ENCODE results near the gene ACAA1. TPM values are rescaled to one million over a fixed set of nuclear protein-coding genes. Genes with fewer than 3 reads are reported as not detected.

Gene ACAA1
- total RNA-seq, 4 donors from 2014 or later, result 123 to 278 (median 204) TPM

DNA sequence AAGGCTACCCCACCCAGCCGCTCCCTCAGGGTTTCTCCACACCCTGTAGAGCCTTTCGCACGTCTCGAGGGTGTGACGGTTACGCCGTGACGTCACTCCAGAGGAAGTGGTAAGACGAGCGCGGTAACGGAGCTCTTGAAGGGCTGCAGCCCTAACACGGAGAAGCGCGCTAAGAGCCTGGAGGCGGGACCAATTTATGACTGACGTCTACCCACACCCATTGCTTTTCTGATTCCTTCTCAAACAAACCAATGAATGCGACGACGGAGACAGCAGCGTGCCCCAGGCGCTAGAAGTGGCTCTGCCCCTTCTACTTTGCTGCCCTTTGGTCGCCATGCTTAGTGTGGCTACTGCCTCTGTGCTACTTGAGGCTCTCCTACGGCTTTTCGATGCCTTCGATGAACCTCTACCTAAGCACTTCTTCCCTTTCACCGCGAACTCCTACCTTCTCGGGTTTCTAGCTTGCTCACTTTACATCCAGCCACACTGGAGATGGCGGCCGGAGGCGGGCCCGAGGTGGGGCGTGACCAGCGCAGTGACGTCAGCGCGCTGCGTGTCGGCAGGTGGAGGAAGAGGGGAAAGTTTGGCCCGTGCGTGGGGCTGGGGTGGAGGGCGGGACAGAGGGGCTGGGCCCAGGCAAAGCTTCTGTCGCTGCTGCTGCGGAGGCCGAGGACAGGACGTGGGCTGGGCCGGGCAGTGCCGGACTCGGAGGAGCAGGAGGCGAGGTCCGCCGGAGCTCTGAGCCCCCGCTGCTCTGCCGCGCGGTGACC, 28.2 kb upstream of the ACAA1 start, which contains the start of gene OXSR1:
Gene OXSR1 (plus strand): TSS at position 586 of the 770 bp plus-strand sequence. CDS start 340 bp downstream, outside the sequence.
- peak within 1 kb of the TSS; percentile 57 to 81 (median 68) for H3K4me3 ChIP-seq
- in situ Hi-C loops (cut with MboI; ENCODE audit: low pct_ligation_motif_present in 1 of 4, low pct_unique_long_range_greater_than_20kb in 1 of 4, low sequenced_read_pairs in 3 of 4) (no loop called here), intact Hi-C loops (cut with DNase I; ENCODE audit: low total_unique reads) (no loop called here)
- TF ChIP-seq POLR2AphosphoS5 (IDR thresholded peaks at IDR 0.05) (peak; percentile 90 to 97 (median 95)), POLR2A (IDR thresholded peaks at IDR 0.05) (peak; percentile 97), EP300 (IDR thresholded peaks at IDR 0.05; ENCODE audit: low read depth) (peak; percentile 80)
- TF ChIP-seq, protein P1, sequence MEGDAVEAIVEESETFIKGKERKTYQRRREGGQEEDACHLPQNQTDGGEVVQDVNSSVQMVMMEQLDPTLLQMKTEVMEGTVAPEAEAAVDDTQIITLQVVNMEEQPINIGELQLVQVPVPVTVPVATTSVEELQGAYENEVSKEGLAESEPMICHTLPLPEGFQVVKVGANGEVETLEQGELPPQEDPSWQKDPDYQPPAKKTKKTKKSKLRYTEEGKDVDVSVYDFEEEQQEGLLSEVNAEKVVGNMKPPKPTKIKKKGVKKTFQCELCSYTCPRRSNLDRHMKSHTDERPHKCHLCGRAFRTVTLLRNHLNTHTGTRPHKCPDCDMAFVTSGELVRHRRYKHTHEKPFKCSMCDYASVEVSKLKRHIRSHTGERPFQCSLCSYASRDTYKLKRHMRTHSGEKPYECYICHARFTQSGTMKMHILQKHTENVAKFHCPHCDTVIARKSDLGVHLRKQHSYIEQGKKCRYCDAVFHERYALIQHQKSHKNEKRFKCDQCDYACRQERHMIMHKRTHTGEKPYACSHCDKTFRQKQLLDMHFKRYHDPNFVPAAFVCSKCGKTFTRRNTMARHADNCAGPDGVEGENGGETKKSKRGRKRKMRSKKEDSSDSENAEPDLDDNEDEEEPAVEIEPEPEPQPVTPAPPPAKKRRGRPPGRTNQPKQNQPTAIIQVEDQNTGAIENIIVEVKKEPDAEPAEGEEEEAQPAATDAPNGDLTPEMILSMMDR (IDR thresholded peaks at IDR 0.05), result no peak
- H3K9me3 ChIP-seq, result no peaks in the 10 kb centered on the region
- H3K27me3 ChIP-seq, result no peaks in the 10 kb centered on the region
- H3K36me3 ChIP-seq, result no peaks in the 10 kb centered on the region
- DNase-seq, result peak; percentile 100
- peak within 1 kb of the TSS; percentile 93 to 97 (median 96) for H3K27ac ChIP-seq
- WGBS, 2 donors (ENCODE audit: low coverage in 1 of 2), result 0% methylated on average over 3 to 49 of the region's 57 CpGs
- peaks cover 8 to 35% (median 18%) of the 10 kb centered on the region in 4 donors for H3K4me1 ChIP-seq

DNA sequence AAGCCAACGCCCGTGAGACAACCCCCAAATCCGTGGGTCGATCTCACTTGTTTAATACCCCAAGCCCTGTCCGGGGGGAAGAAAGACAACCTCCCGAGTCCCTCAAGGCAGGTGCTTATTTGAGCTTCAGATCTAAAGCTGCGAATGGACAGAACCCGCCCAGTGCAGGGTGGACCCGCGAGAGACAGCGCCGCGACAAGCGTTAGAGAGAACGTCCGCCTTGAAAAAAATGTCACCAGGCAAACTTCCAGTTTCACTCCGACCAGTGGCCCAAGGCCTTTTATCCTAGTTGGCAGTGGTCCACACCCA, 27.7 kb upstream of the ACAA1 start:
- peak overlapping the region; percentile 93 to 97 (median 96) for H3K27ac ChIP-seq
- no peaks in the 10 kb centered on the region for H3K27me3 ChIP-seq
- H3K4me3 ChIP-seq, result peak overlapping the region; percentile 32 to 81 (median 62)
- H3K36me3 ChIP-seq, result no peaks in the 10 kb centered on the region
- H3K9me3 ChIP-seq, result no peaks in the 10 kb centered on the region
- in situ Hi-C loops (cut with MboI; ENCODE audit: low pct_ligation_motif_present in 1 of 4, low pct_unique_long_range_greater_than_20kb in 1 of 4, low sequenced_read_pairs in 3 of 4), result no loop called here
- DNase-seq, result no peak
- intact Hi-C loops (cut with DNase I; ENCODE audit: low total_unique reads), result no loop called here
- WGBS, 2 donors (ENCODE audit: low coverage in 1 of 2), result 0% methylated on average over 17 of the region's 17 CpGs; no CpG with 5 or more reads in 1 of the 2 donors
- peaks cover 8 to 35% (median 18%) of the 10 kb centered on the region in 4 donors for H3K4me1 ChIP-seq
- TF ChIP-seq EP300 (IDR thresholded peaks at IDR 0.05; ENCODE audit: low read depth), result no peak
- peak; percentile 76 for TF ChIP-seq POLR2A (IDR thresholded peaks at IDR 0.05)
- peak in 1 of 3 donors; percentile 23 for TF ChIP-seq POLR2AphosphoS5 (IDR thresholded peaks at IDR 0.05)
- TF ChIP-seq, protein P1 (IDR thresholded peaks at IDR 0.05), result no peak

DNA sequence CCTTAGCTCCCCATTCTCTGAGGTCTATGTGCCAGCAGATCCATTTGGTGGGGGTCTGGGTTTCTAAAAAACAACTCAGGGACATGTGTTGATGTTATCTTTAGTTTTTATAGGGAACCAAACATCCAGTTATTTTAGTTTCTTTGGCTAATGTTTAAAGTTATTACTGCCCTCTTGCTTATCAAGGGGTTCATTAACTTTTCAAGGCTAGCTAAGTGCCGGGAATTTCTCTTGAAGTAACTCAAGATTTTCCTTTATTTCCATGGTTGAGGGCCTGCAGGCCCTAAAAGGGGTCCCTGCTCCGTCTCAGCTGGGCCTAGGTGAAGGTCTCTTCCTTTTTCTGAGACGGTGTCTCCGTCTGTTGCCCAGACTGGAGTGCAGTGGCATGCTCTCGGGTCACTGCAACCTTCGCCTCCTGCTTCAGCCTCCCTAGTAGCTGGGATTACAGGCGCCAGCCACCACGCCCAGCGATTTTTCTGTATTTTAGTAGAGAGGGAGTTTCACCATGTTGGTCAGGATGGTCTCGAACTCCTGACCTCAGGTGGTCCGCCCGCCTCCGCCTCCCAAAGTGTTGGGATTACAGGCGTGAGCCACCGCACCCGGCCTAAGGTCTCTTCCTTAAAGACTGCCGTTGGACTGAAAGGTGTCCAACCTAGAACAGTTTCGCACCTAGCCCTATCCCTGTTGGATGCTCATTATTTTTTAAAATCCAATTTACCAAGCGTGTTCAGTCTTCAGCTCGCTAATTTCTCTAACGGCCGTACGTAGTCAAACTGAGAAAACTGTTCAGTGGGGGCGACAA, 27.1 kb upstream of the ACAA1 start:
- H3K9me3 ChIP-seq, result no peaks in the 10 kb centered on the region
- H3K36me3 ChIP-seq, result no peaks in the 10 kb centered on the region
- peak overlapping the region; percentile 93 to 97 (median 96) for H3K27ac ChIP-seq
- in situ Hi-C loops (cut with MboI; ENCODE audit: low pct_ligation_motif_present in 1 of 4, low pct_unique_long_range_greater_than_20kb in 1 of 4, low sequenced_read_pairs in 3 of 4) (no loop called here), intact Hi-C loops (cut with DNase I; ENCODE audit: low total_unique reads) (no loop called here)
- TF ChIP-seq, protein P1 (IDR thresholded peaks at IDR 0.05), result no peak
- TF ChIP-seq POLR2A (IDR thresholded peaks at IDR 0.05) (no peak), POLR2AphosphoS5 (IDR thresholded peaks at IDR 0.05) (no peak), EP300 (IDR thresholded peaks at IDR 0.05; ENCODE audit: low read depth) (no peak)
- H3K4me3 ChIP-seq, result peak overlapping the region; percentile 32 to 81 (median 62)
- peaks cover 8 to 35% (median 18%) of the 10 kb centered on the region in 4 donors for H3K4me1 ChIP-seq
- peak; percentile 36 for DNase-seq
- 61 to 83% methylated on average over 1 to 24 of the region's 24 CpGs for WGBS, 2 donors (ENCODE audit: low coverage in 1 of 2)
- H3K27me3 ChIP-seq, result no peaks in the 10 kb centered on the region

All from transverse colon (tissue), 4 donors.